ENCODE measurements around the gene CLASRP. TPM values are rescaled to one million over a fixed set of nuclear protein-coding genes. Genes with fewer than 3 reads are reported as not detected.
"Not testable (repeated sequence)": the region's sequence is repeated elsewhere in the genome, so short reads cannot be mapped to it uniquely, and the experiment has no call there.

The CLASRP gene
- total RNA-seq, 4 donors from 2014 or later: 48.2 to 96.8 (median 95.0) TPM

DNA sequence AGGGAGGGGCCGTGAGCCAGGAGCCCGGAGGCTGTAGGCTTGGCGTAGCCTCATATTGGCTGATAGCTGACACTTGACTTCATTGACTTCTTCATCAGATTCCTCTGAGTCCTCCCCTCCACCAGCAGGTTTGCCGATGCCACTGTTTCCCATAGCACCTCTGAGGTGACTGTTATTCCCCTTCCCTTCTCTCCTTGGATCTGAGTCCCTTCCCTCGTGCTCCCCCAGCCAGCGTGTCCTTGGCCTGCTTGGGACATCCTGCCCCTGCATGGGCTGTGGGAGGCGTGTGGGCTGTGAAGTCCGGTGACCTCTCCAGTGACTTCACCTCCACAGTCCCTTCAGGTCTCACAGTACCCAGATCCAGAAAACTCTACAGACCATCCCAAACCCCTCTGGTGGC is 63.0 kb downstream of the CLASRP start:
- Histone ChIP-seq H3K36me3 (no peaks in the 10 kb centered on the region), H3K4me1 (peaks cover 21 to 74% of the 10 kb centered on the region in 2 donors), H3K9me3 (no peaks in the 10 kb centered on the region), H3K27me3 (no peaks in the 10 kb centered on the region), H3K4me3 (replicated peaks in 1 of 3) (no peak overlapping the region), H3K27ac (no peak overlapping the region)
- 84 to 91% methylated on average over 8 of the region's 8 CpGs for WGBS, 2 donors
- no peak for DNase-seq
- intact Hi-C loops (cut with DNase I): no loop called here
- TF ChIP-seq, protein P1, sequence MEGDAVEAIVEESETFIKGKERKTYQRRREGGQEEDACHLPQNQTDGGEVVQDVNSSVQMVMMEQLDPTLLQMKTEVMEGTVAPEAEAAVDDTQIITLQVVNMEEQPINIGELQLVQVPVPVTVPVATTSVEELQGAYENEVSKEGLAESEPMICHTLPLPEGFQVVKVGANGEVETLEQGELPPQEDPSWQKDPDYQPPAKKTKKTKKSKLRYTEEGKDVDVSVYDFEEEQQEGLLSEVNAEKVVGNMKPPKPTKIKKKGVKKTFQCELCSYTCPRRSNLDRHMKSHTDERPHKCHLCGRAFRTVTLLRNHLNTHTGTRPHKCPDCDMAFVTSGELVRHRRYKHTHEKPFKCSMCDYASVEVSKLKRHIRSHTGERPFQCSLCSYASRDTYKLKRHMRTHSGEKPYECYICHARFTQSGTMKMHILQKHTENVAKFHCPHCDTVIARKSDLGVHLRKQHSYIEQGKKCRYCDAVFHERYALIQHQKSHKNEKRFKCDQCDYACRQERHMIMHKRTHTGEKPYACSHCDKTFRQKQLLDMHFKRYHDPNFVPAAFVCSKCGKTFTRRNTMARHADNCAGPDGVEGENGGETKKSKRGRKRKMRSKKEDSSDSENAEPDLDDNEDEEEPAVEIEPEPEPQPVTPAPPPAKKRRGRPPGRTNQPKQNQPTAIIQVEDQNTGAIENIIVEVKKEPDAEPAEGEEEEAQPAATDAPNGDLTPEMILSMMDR (IDR thresholded peaks at IDR 0.05): no peak
- TF ChIP-seq POLR2A (IDR thresholded peaks at IDR 0.05): no peak

DNA sequence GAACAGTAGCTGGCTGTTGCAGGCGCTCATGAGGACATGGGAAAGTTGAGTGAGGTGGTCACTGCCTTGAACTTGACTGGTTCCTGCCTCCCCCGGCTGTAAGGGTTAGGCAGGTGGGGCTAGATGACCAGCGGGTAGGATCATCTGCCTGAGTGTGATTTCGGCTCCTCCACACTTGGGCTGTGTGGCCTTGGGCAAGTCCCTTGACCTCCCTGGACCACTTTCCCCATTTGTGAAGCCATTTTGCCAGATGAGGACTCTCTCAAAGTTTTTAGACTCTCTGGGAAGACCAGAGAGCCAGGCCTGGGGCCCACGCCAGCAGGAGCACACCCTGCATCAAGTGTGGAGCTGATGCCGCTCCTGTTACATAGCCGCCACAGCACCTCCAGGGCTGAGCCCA is 63.6 kb downstream of the CLASRP start:
- TF ChIP-seq POLR2A (IDR thresholded peaks at IDR 0.05): no peak
- TF ChIP-seq, protein P1 (IDR thresholded peaks at IDR 0.05): no peak
- no peak for DNase-seq
- no peaks in the 10 kb centered on the region for H3K36me3 ChIP-seq
- 97 to 98% methylated on average over 4 to 7 of the region's 7 CpGs for WGBS, 2 donors
- no peaks in the 10 kb centered on the region for H3K27me3 ChIP-seq
- peaks cover 21 to 68% of the 10 kb centered on the region in 2 donors for H3K4me1 ChIP-seq
- no peaks in the 10 kb centered on the region for H3K9me3 ChIP-seq
- H3K27ac ChIP-seq: no peak overlapping the region
- no peak overlapping the region for H3K4me3 ChIP-seq (replicated peaks in 1 of 3)
- intact Hi-C loops (cut with DNase I): no loop called here

DNA sequence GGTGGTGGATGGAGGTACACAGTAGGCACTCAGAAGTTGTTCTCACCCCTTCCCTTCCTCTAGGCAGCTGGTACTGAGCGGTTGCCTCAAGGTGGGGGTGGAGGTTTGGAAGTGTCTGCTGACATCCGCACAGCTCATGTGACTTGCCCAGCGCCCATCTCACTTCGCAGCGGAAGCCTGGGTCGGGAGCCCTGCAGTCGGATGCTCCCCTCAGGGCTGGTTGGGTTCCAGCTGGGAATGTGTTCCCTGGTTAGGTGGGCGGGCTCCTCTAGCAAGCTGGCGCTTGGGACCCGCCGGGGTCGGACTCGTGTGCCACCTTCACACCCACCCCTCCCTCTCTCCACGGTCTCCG is 64.3 kb downstream of the CLASRP start:
- DNase-seq: peak; percentile 37 to 43
- TF ChIP-seq, protein P1 (IDR thresholded peaks at IDR 0.05): no peak
- TF ChIP-seq POLR2A (IDR thresholded peaks at IDR 0.05): no peak
- H3K4me1 ChIP-seq: peaks cover 21 to 61% of the 10 kb centered on the region in 2 donors
- no peaks in the 10 kb centered on the region for H3K27me3 ChIP-seq
- intact Hi-C loops (cut with DNase I): no loop called here
- no peaks in the 10 kb centered on the region for H3K36me3 ChIP-seq
- 21 to 47% methylated on average over 2 to 7 of the region's 15 CpGs for WGBS, 2 donors
- no peaks in the 10 kb centered on the region for H3K9me3 ChIP-seq
- H3K4me3 ChIP-seq (replicated peaks in 1 of 3): no peak overlapping the region
- no peak overlapping the region for H3K27ac ChIP-seq

DNA sequence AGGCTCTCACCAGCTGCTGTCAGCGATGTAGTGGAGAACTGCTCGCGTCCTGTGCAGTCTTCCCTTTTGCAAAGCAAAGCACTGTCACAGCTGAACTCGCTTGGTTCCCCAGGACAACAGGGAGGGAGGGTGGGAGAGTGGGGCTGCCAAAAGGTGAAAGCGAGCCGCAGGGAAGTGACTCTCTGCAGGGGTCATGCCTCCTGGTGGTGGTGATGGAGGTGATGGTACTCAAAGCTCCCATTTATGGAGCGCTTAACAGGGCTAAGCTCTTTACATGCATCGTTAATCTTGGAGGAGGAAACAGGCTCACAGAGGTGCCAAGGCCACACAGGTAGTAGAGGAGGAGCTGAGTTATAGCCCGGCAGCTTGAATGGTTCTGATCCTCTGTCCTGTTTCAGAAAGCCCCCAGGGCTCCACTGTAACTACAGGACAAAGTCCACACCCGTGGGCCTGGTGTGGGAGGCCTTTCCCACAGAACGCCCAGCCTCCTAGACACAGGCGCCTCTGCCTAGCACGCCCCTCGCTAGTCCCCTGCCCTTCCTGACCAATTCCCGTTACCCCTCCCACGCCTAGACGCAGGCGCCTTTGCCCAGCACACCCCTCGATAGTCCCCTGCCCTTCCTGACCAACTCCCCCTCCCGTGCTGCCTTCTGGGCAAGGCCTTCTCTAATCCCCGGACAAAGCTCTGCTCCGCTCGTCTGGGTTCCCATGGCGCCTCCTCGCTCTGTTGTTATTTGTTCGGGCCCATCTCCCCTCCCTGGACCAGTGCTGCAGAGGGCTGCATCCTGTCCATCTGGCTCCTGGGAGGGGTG is 64.9 kb downstream of the CLASRP start:
- 41 to 44% methylated on average over 25 to 26 of the region's 26 CpGs for WGBS, 2 donors
- Histone ChIP-seq H3K27me3 (no peaks in the 10 kb centered on the region), H3K36me3 (no peaks in the 10 kb centered on the region), H3K27ac (no peak overlapping the region), H3K4me1 (peaks cover 21 to 55% of the 10 kb centered on the region in 2 donors), H3K4me3 (replicated peaks in 1 of 3) (no peak overlapping the region), H3K9me3 (no peaks in the 10 kb centered on the region)
- DNase-seq: peak; percentile 68 to 80
- intact Hi-C loops (cut with DNase I): no loop called here
- TF ChIP-seq, protein P1 (IDR thresholded peaks at IDR 0.05): peak in 3 of 6 experiments; percentile 8 to 23 (median 21)
- no peak for TF ChIP-seq POLR2A (IDR thresholded peaks at IDR 0.05)

DNA sequence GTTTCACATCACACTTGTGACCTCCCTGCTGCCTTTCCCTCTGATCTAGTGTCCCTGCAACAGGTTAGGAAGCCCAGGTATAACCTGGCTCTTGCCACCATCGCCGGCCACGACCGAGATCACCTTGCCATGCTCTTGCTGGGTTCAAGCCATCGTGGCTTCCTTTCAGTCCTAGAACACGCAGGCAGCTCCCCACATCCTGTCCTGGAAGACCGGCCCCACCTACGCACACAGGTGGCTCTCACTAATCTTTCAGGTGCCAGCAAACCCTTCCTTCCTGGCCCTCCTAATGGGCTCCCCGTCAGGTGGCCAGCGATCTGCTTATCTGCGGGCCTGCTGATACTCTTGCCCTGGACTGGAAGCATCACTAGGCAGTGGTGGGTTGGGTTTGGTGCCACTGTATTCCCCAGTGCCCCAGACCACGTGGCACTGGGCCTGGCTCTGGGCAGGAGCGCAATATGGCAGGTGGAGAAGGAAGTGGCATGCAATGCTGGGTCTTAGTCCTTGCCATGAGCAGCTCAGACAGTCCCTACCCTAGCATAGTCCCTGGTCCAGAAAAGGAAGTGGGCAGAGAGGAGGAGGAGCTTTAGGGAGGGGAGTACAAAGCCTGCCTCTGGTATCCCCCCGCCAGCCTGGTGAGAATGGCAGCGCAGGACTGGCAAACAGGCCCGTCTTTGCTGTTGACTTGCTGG is 66.0 kb downstream of the CLASRP start:
- Histone ChIP-seq H3K4me1 (peaks cover 21 to 46% of the 10 kb centered on the region in 2 donors), H3K27me3 (no peaks in the 10 kb centered on the region), H3K9me3 (no peaks in the 10 kb centered on the region), H3K36me3 (no peaks in the 10 kb centered on the region), H3K27ac (no peak overlapping the region), H3K4me3 (replicated peaks in 1 of 3) (no peak overlapping the region)
- no peak for DNase-seq
- intact Hi-C loops (cut with DNase I): no loop called here
- WGBS, 2 donors: 87 to 95% methylated on average over 12 to 16 of the region's 16 CpGs
- TF ChIP-seq, protein P1 (IDR thresholded peaks at IDR 0.05): no peak
- no peak for TF ChIP-seq POLR2A (IDR thresholded peaks at IDR 0.05)

DNA sequence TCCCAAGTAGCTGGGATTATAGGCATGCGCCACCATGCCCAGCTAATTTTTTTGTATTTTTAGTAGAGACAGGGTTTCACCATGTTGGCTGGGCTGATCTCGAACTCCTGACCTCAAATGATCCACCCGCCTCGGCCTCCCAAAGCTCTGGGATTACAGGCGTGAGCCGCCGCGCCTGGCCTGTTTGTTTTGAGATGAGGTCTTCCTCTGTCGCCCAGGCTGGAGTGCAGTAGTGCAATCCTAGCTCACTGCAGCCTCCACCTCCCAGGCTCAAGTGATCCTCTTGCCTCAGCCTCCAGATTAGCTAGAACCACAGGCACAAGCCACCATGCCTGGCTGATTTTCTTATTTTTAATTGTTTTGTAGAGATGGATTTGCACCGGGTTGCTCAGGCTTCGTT is 67.5 kb downstream of the CLASRP start:
- intact Hi-C loops (cut with DNase I); H3K36me3 ChIP-seq; DNase-seq; H3K4me3 ChIP-seq (replicated peaks in 1 of 3); H3K27ac ChIP-seq; H3K9me3 ChIP-seq; H3K27me3 ChIP-seq: not testable (repeated sequence)
- H3K4me1 ChIP-seq: peaks cover 16 to 31% of the 10 kb centered on the region in 2 donors
- 96% methylated on average over 11 of the region's 11 CpGs for WGBS, 2 donors
